Heart right ventricle (tissue), 16 donors: ENCODE measurements around the gene MAML1. TPM values are rescaled to one million over a fixed set of nuclear protein-coding genes. Genes with fewer than 3 reads are reported as not detected.

ENCODE experiments used
- ATAC-seq, 8 donors: fragments of 200-7000 bp; cut with Tn5 transposase; one replicate each; pipeline ENCODE4 v1.9.1; 2020; ENCODE audit warnings: mild to moderate bottlenecking in 8 of 8, moderate library complexity in 8 of 8, moderate number of reproducible peaks in 1 of 8
- DNase-seq, 2 donors: peaks; one replicate each; pipeline ENCODE4 v3.0.0-alpha.2; 2020
- H3K27ac ChIP-seq, 10 donors: fragments of 200-600 bp; sonication (generic) in 2 of 10; one replicate each; pipeline versions ENCODE4 v1.5.0 to v1.8.0; 2020 to 2022; ENCODE audit warnings: mild to moderate bottlenecking in 3 of 10
- H3K27me3 ChIP-seq, 7 donors: fragments of 200-600 bp; one replicate each; pipeline ENCODE4 v1.8.0; 2021 to 2022; ENCODE audit warnings: mild to moderate bottlenecking in 2 of 7
- H3K36me3 ChIP-seq, 9 donors: fragments of 200-600 bp; sonication (generic) in 1 of 9; one replicate each; pipeline versions ENCODE4 v1.5.0 to v1.8.0; 2020 to 2022; ENCODE audit warnings: mild to moderate bottlenecking in 2 of 9
- H3K4me1 ChIP-seq, 9 donors: fragments of 200-600 bp; sonication (generic) in 1 of 9; one replicate each; pipeline versions ENCODE4 v1.5.0 to v1.8.0; 2020 to 2022; ENCODE audit warnings: mild to moderate bottlenecking in 4 of 9
- H3K4me3 ChIP-seq, 10 donors: fragments of 200-600 bp; sonication (generic) in 2 of 10; one replicate each; pipeline versions ENCODE4 v1.5.0 to v1.8.0; 2020 to 2022; ENCODE audit warnings: mild to moderate bottlenecking in 7 of 10, moderate library complexity in 2 of 10
- H3K9me3 ChIP-seq, 11 donors: fragments of 200-600 bp in 10 of 11; sonication (generic) in 2 of 11; one replicate each; pipeline versions ENCODE4 v1.5.0 to v1.8.0; 2013 to 2022; ENCODE audit warnings: mild to moderate bottlenecking in 2 of 11, control low read depth in 1 of 11, moderate library complexity in 1 of 11
- CTCF ChIP-seq, 9 donors: fragments of 200-600 bp; sonication (generic) in 2 of 9; IDR thresholded peaks; one replicate each; pipeline versions ENCODE4 v1.5.0 to v1.8.0; 2021 to 2022; ENCODE audit warnings: antibody characterized with exemption in 9 of 9, mild to moderate bottlenecking in 5 of 9, moderate library complexity in 1 of 9
- WGBS, 2 donors: extraction: QIAGEN DNeasy Blood & Tissue Kit; methylation state at CpG; one replicate each; pipeline ENCODE4 v1.1.7; 2013; ENCODE audit warnings: inconsistent platforms in 1 of 2; 5-methylcytosine and 5-hydroxymethylcytosine counted together
- intact Hi-C, 10 donors: fragments of 100-400 bp; cut with DNase I; formaldehyde crosslinking; loops; one replicate each; pipeline versions ENCODE4 v1.11.1 to v1.14.2; 2022
- polyA plus RNA-seq, 2 donors: library from polyadenylated mRNA; stranded (reverse); fragments of 200-250 nt; gene quantifications; one replicate each; pipeline ENCODE4 v1.2.3, GENCODE V29; 2013
- total RNA-seq, 10 donors: library from RNA; stranded (reverse); fragmentation: NEBNext Ultra II Directional in 3 of 10; extraction: Animal tissue kit (Norgen Biotek cat#: 25700) in 3 of 10; gene quantifications; one replicate each; pipeline versions ENCODE4 v1.2.1 to v1.2.4, GENCODE V29; 2021 to 2023
- donor health status: Arrhythmogenic right ventricular cardiomyopathy.
- donor health status: ischemic (EF 13 %, LVEDD 7.1; RV severe dilation, severe dysfunction).
- donor health status: healthy with polysubstance abuse.
- donor health status: DM: no; HTN: yes; CAD: no.
- donor health status: DM: no; HTN: no; CAD: no.
- donor health status: ischemic (EF 25% LVEDD 6.9; RV normal size, moderate dysfunction).
- donor health status: ischemic (EF 25% LVEDD 5.7; RV mildly dilated, moderate dysfunction).
- donor health status: healthy.
- donor health status: DM: yes; HTN: yes; CAD: no.
- donor health status: Ischemic cardiomyopathy.
- donor health status: ischemic (EF 35%, LVEDD 5.7; RV mildly dilated, moderate dysfunction).
- donor health status: nonischemic (EF 11% LVEDD 7.7; RV severe dilation, severe dysfunction).
- donor health status: DM: yes; HTN: yes; CAD: no.
- donor health status: PGD.
- donor health status: ischemic (EF 29% LVEDD 5.4; RV normal size, mild dysfunction).
- donor health status: nonischemic (EF 23%, LVEDD 6.1; RV moderate dilation, normal function).

MAML1 gene
- total and polyA plus RNA-seq, 12 donors: 5.5 to 15.3 (median 11.9) TPM

DNA sequence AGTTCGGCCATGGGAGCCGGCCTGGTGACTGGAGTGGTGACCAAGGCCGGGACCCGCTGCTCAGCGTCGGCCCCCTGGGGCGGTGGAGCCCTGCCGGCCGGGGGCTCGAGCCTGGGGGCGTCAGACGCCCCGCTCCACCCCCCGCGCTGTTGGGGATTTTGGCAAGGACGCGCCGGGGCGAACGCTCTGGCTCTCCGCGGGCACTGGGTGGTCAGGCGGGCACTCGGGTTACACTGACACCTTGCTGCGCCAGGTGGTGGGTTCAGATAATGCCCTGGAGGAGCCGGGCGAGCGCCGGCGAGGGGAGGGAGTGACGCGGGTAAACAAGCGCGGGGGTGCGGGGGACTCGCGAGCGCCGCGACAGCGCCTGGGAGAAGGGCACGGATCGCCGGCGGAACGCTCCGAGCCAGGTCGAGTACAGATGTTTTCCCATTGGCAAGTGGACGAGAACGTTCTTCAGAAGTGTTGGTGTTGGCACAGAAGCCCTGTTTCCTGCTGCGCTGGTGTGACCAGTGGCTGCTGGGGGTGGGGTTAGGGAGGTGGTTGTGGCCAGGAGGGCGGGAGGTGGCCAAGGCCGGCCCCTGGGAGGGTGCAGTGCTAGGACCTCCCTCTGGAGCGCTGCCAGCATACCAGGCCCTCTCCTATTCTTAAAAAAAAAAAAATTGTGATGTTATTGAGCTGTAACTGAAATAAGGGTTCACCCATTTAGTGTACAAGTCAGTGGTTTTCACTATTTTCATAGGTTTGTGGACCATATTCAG, 88.9 kb downstream of the MAML1 start:
- peaks cover 23 to 86% (median 74%) of the 10 kb centered on the region in 9 donors for H3K4me1 ChIP-seq

GRCh38 chr5:179822059-179822432, 89.4 kb downstream of the MAML1 start:
- H3K4me1 ChIP-seq: peaks cover 23 to 86% (median 74%) of the 10 kb centered on the region in 9 donors
- TF ChIP-seq CTCF (IDR thresholded peaks at IDR 0.05): no peak
- ATAC-seq: no peak
- peak overlapping the region; percentile 84 to 100 (median 97) for H3K4me3 ChIP-seq
- H3K27me3 ChIP-seq: no peaks in the 10 kb centered on the region
- no peaks in the 10 kb centered on the region for H3K9me3 ChIP-seq
- no peak for DNase-seq
- peak overlapping the region; percentile 97 to 100 (median 100) for H3K27ac ChIP-seq
- intact Hi-C loops: loop anchor here in 2 of 10 donors (5.0 to 10.0 kb wide), 2 partner anchors 35 to 83 kb away; partner anchors contain the start of genes MRNIP (in 2 of the 2) and TBC1D9B (in 1 of the 2)
- peaks cover 4 to 52% (median 39%) of the 10 kb centered on the region in 9 donors for H3K36me3 ChIP-seq
- WGBS, 2 donors: 47 to 57% methylated on average over 3 of the region's 3 CpGs

More for the DNA sequence above, 88.9 kb downstream of the MAML1 start:
- ATAC-seq (peak; percentile 74 to 85 (median 82)), DNase-seq (peak; percentile 96 to 98)
- peaks cover 4 to 46% (median 35%) of the 10 kb centered on the region in 9 donors for H3K36me3 ChIP-seq
- TF ChIP-seq CTCF (IDR thresholded peaks at IDR 0.05): no peak
- no peaks in the 10 kb centered on the region for H3K27me3 ChIP-seq
- peak overlapping the region; percentile 84 to 100 (median 97) for H3K4me3 ChIP-seq
- 0 to 1% methylated on average over 54 of the region's 54 CpGs for WGBS, 2 donors
- H3K9me3 ChIP-seq: no peaks in the 10 kb centered on the region
- peak overlapping the region; percentile 97 to 100 (median 100) for H3K27ac ChIP-seq
- intact Hi-C loops: loop anchor here in 2 of 10 donors (5.0 to 10.0 kb wide), 2 partner anchors 36 to 83 kb away; partner anchors contain the start of genes MRNIP (in 2 of the 2) and TBC1D9B (in 1 of the 2)

GRCh38 chr5:179822444-179822990, 89.9 kb downstream of the MAML1 start:
- DNase-seq (no peak), ATAC-seq (no peak)
- Histone ChIP-seq H3K4me3 (peak overlapping the region; percentile 84 to 100 (median 97)), H3K4me1 (peaks cover 20 to 86% (median 70%) of the 10 kb centered on the region in 9 donors), H3K27me3 (no peaks in the 10 kb centered on the region), H3K36me3 (peaks cover 4 to 57% (median 44%) of the 10 kb centered on the region in 9 donors), H3K27ac (peak overlapping the region in 9 of 10 donors; percentile 97 to 100 (median 100)), H3K9me3 (no peaks in the 10 kb centered on the region)
- WGBS, 2 donors: 39 to 46% methylated on average over 8 of the region's 8 CpGs
- intact Hi-C loops: loop anchor here in 2 of 10 donors (5.0 to 10.0 kb wide), 2 partner anchors 35 to 82 kb away; partner anchors contain the start of genes MRNIP (in 2 of the 2) and TBC1D9B (in 1 of the 2)
- TF ChIP-seq CTCF (IDR thresholded peaks at IDR 0.05): no peak
